Urinary bladder (tissue), 4 donors: Measurements from ENCODE around the gene GFOD2. TPM values are rescaled to one million over a fixed set of nuclear protein-coding genes. Genes with fewer than 3 reads are reported as not detected.

Experiments
- DNase-seq: peaks from one replicate; pipeline ENCODE4 v3.0.0-alpha.2; 2015; ENCODE audit errors: extremely low spot score
- H3K27ac ChIP-seq: one replicate; pipeline ENCODE4 v1.5.1; 2013; ENCODE audit warnings: low read depth, mild to moderate bottlenecking, moderate library complexity
- H3K36me3 ChIP-seq: one replicate; pipeline ENCODE4 v1.6.1; 2013; ENCODE audit warnings: mild to moderate bottlenecking, moderate library complexity; ENCODE audit not compliant: insufficient read depth
- H3K4me1 ChIP-seq: one replicate; pipeline ENCODE4 v1.6.1; 2013; ENCODE audit warnings: mild to moderate bottlenecking, moderate library complexity; ENCODE audit not compliant: insufficient read depth
- H3K4me3 ChIP-seq: one replicate; pipeline ENCODE4 v1.5.1; 2013; ENCODE audit warnings: low read depth, low read length
- WGBS: extraction: QIAGEN DNeasy Blood & Tissue Kit; methylation state at CpG from one replicate; pipeline ENCODE4 v1.1.7; 2013; 5-methylcytosine and 5-hydroxymethylcytosine counted together
- polyA plus RNA-seq: library from polyadenylated mRNA; stranded (reverse); fragments of 200-250 nt; gene quantifications from one replicate; pipeline ENCODE4 v1.2.3, GENCODE V29; 2013
- total RNA-seq: library from RNA; depleted of rRNA; stranded (reverse); fragments of >200 nt; gene quantifications from one replicate; pipeline ENCODE4 v1.2.3, GENCODE V29; 2014
- donor health status: healthy with polysubstance abuse.
- donor health status: healthy.

The GFOD2 gene
- total and polyA plus RNA-seq, 2 donors = 16.1 to 19.4 TPM

DNA sequence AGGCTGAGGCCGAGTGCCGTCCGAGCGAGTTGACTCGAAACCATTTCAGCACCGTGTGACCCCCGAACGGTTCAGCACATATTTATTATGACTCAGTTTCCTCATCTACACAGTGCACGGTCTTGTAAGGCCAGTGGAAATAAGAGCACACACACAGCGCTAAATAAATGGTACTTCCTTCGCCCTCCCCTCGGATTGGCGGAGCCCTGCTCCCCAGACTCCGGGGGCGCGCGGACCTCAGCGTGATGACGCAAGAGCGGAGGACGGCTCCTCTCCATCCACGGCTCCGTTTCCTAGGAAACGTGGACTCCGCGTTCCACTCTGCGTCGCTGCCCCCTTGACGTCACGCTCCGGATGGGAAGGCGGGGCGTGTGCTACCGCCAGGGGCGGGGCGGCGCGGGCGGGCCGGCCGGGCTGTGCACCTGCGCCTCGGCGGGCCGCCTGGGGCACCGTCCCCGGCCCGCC lies 58.5 kb downstream of the GFOD2 start, which contains the start of gene PARD6A:
TSS of gene PARD6A (plus strand) at position 397 of the 465 bp plus-strand sequence. CDS start 79 bp downstream, outside the sequence.
- Histone ChIP-seq H3K36me3 (no peaks in the 10 kb centered on the region), H3K4me1 (no peaks in the 10 kb centered on the region), H3K27ac (peak within 1 kb of the TSS; percentile 85), H3K4me3 (peak within 1 kb of the TSS; percentile 75)
- WGBS = under 1% methylated on average over 48 of the region's 48 CpGs
- peak; percentile 91 for DNase-seq

GRCh38 chr16:67659675-67660563 lies 59.2 kb downstream of the GFOD2 start, which contains the start of gene ACD:
Gene ACD, minus strand, starts transcription at chr16:67660260. Its CDS starts 40 bp downstream, at chr16:67660220.
- peak within 1 kb of the TSS; percentile 85 for H3K27ac ChIP-seq
- DNase-seq = peak; percentile 78
- WGBS = under 1% methylated on average over 83 of the region's 83 CpGs
- no peaks in the 10 kb centered on the region for H3K36me3 ChIP-seq
- H3K4me1 ChIP-seq = no peaks in the 10 kb centered on the region
- peak within 1 kb of the TSS; percentile 75 for H3K4me3 ChIP-seq

- WGBS = 34% methylated on average over 21 of the region's 21 CpGs
- no peaks in the 10 kb centered on the region for H3K36me3 ChIP-seq
- no peaks in the 10 kb centered on the region for H3K4me1 ChIP-seq
- H3K27ac ChIP-seq = no peak overlapping the region
- peak overlapping the region; percentile 75 for H3K4me3 ChIP-seq
- no peak for DNase-seq
Observed at GRCh38 chr16:67658849-67659674, 60.1 kb downstream of the GFOD2 start.

- H3K27ac ChIP-seq = no peak overlapping the region
- no peaks in the 10 kb centered on the region for H3K4me1 ChIP-seq
- 92% methylated on average over 18 of the region's 18 CpGs for WGBS
- H3K4me3 ChIP-seq = no peak overlapping the region
- no peaks in the 10 kb centered on the region for H3K36me3 ChIP-seq
- DNase-seq = no peak
Observed at GRCh38 chr16:67657751-67658518, 61.2 kb downstream of the GFOD2 start.

- no peak for DNase-seq
- Histone ChIP-seq H3K4me1 (no peaks in the 10 kb centered on the region), H3K4me3 (no peak overlapping the region), H3K36me3 (no peaks in the 10 kb centered on the region), H3K27ac (no peak overlapping the region)
- 91% methylated on average over 16 of the region's 16 CpGs for WGBS
Observed at GRCh38 chr16:67657017-67657608, 62.0 kb downstream of the GFOD2 start.

DNA sequence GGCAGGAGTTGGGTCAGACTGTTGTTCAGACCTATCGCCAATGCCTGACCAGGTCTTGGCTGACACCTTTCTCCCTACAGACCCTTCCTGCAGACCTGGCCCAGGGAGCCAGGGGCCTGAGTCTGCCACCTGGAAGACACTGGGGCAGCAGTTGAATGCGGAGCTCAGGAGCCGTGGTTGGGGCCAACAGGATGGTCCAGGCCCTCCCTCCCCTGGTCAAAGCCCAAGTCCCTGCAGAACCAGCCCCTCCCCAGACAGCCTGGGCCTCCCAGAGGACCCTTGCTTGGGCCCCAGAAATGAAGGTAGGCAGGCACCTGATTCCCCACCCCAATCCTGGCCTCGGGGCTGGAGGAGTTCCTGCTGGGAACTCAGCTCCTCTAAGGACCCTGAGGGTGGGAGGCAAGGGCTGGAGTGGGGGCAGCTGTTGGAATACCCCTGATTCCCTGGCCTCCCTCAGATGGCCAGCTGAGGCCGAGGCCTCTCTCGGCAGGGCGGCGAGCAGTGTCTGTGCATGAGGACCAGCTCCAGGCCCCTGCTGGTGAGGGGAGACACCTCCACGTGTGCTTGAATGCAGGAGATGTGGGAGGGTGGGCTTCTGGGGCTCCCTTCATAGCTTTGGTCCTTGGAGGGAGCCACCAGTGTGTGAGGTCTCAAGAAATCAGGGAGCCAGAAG lies 62.6 kb downstream of the GFOD2 start:
- Histone ChIP-seq H3K36me3 (no peaks in the 10 kb centered on the region), H3K4me3 (no peak overlapping the region), H3K4me1 (no peaks in the 10 kb centered on the region), H3K27ac (no peak overlapping the region)
- no peak for DNase-seq
- 80% methylated on average over 9 of the region's 9 CpGs for WGBS

DNA sequence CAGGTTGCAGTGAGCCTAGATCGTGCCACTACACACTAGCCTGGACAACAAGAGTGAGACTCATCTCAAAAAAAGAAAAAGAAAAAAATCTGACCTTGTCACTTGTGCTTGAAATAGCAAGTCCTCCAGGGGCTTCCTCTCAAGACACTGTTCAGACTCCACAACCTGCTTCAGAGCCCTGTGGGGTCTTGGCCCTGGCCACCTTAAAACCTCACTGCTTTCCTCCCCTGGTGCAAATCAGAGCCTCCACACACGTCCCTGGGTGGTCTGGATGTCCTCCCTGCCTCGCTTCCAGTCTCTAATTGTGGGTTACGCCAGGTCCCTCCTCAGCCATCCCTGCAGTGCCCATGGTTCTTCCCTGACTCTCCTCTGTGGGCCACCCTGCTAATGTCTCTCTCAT lies 63.8 kb downstream of the GFOD2 start:
- Histone ChIP-seq H3K4me1 (no peaks in the 10 kb centered on the region), H3K4me3 (no peak overlapping the region), H3K27ac (no peak overlapping the region), H3K36me3 (no peaks in the 10 kb centered on the region)
- no peak for DNase-seq
- WGBS = 71% methylated on average over 4 of the region's 4 CpGs

- H3K4me3 ChIP-seq = no peak overlapping the region
- no peak for DNase-seq
- no peak overlapping the region for H3K27ac ChIP-seq
- 55% methylated on average over 30 of the region's 30 CpGs for WGBS
- no peaks in the 10 kb centered on the region for H3K36me3 ChIP-seq
- H3K4me1 ChIP-seq = no peaks in the 10 kb centered on the region
Observed at GRCh38 chr16:67654403-67654911, 64.7 kb downstream of the GFOD2 start.

GRCh38 chr16:67653789-67654402 lies 65.2 kb downstream of the GFOD2 start:
- H3K4me1 ChIP-seq = no peaks in the 10 kb centered on the region
- DNase-seq = no peak
- no peak overlapping the region for H3K27ac ChIP-seq
- H3K4me3 ChIP-seq = no peak overlapping the region
- H3K36me3 ChIP-seq = no peaks in the 10 kb centered on the region
- WGBS = 28% methylated on average over 25 of the region's 25 CpGs

DNA sequence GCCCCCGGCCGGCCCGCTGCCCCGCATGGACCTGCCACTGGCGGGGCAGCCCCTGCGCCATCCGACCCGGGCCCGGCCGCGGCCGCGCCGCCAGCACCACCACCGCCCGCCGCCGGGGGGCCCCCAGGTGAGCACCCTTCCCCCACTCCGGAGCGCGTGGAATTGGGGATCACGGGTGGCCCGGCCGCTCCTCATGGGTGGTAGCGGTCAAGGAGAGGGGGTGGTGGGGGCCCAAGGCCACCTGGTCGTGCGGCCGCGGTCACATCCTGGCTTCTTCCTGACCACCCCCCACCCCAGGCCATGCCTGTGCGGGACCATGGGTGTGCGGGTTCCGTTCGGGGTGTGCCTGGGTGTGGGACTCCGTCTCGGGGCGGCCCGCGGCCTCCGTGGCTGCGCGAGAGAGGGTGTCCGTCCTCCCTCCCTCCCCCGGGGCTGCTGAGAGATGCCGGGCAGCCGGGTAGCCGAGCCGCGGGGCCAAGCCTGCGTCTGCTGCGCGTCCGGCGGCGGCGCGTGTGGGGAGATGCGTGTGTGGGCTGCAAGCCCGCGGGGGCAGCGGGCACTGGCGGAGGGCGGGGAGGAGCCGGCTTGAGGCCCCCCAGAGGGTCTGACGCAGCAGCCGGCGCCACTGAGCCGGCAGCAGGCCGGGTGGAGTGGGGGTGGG lies 65.9 kb downstream of the GFOD2 start:
- Histone ChIP-seq H3K4me1 (no peaks in the 10 kb centered on the region), H3K36me3 (no peaks in the 10 kb centered on the region), H3K4me3 (peak overlapping the region; percentile 40), H3K27ac (no peak overlapping the region)
- DNase-seq = no peak
- WGBS = 9% methylated on average over 68 of the region's 68 CpGs

DNA sequence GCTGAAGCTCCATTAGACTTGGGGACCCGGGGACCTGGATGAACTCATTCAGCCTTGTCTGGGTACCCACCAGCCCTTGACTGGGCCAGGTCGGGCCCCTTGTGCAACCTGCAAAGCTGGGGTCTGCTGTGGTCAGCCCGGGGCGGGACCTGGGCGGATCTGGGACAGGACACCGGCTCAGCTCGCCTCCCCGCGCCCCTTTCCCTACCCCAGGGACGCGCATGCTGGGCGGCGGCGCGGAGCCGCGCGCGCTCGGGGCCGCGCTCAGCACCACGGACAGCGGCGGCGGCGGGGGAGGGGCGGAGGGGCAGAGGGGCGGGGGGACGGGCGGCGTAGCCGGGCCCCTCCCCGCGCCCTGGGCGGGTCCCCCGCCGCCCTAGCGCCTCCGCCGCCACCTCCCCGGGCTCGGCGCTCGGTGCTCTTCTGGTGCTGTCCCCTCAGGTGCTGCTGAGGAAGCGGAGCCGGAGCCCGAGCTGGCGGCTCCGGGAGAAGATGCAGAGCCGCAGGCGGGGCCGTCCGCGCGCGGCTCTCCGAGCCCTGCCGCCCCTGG lies 66.5 kb downstream of the GFOD2 start:
- Histone ChIP-seq H3K27ac (no peak overlapping the region), H3K4me1 (no peaks in the 10 kb centered on the region), H3K4me3 (peak overlapping the region; percentile 40), H3K36me3 (no peaks in the 10 kb centered on the region)
- DNase-seq = no peak
- 12% methylated on average over 59 of the region's 59 CpGs for WGBS
